ENCODE data around the gene TPPP3.

DNA sequence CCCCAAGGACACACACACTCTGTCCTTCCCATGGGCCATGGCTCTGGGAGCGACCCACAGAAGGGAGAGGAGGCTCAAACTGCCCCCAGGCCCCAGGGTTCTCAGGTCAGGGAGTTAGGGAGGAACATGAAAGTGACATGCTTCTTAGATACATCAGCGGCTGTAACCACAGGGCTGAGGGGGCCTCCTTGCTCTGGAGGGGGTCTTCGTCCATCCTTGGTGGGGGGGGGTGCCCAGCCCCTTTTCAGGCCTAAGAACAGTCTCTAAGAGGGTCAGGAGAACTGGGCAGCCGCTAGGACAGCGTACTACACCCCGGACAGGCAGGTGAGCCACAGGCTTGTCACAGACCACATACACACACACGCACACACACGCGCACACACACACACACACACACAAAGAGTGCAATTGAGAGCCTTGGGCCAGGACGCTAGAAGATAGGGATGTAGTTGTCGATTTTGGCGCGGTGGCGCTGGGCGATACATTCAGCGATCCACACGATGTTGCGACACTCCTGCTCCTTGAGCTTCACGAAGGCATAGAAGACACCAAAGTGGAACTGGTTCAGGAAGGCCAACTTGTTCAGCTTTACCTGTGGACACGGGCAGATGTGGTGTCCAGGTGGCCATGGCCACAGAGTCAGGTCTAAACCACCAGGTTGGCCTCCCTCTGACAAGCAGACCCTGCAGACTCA, 44.9 kb upstream of the TPPP3 start:
- TF ChIP-seq, protein P1, sequence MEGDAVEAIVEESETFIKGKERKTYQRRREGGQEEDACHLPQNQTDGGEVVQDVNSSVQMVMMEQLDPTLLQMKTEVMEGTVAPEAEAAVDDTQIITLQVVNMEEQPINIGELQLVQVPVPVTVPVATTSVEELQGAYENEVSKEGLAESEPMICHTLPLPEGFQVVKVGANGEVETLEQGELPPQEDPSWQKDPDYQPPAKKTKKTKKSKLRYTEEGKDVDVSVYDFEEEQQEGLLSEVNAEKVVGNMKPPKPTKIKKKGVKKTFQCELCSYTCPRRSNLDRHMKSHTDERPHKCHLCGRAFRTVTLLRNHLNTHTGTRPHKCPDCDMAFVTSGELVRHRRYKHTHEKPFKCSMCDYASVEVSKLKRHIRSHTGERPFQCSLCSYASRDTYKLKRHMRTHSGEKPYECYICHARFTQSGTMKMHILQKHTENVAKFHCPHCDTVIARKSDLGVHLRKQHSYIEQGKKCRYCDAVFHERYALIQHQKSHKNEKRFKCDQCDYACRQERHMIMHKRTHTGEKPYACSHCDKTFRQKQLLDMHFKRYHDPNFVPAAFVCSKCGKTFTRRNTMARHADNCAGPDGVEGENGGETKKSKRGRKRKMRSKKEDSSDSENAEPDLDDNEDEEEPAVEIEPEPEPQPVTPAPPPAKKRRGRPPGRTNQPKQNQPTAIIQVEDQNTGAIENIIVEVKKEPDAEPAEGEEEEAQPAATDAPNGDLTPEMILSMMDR (IDR thresholded peaks at IDR 0.05): no peak
- TF ChIP-seq EZH2 (IDR thresholded peaks at IDR 0.05; ENCODE audit: borderline replicate concordance, insufficient read depth, low read depth, low read length, poor library complexity, severe bottlenecking): no peak

Data from B cell (primary cell).